ENCODE measurements around the gene SPATS2. TPM values are rescaled to one million over a fixed set of nuclear protein-coding genes. Genes with fewer than 3 reads are reported as not detected.
A peak's percentile ranks its signal among the peaks of the same experiment; 100 is the strongest.
"Not testable (repeated sequence)": the region's sequence is repeated elsewhere in the genome, so short reads cannot be mapped to it uniquely, and the experiment has no call there.

SPATS2 gene
- polyA plus RNA-seq (2012; rRNA removed), result 72.9 and 90.2 TPM in 2 replicates
- polyA plus RNA-seq (2012; cell fraction: cytosol; rRNA removed), result 85.7 and 87.4 TPM in 2 replicates
- 82.4 and 120 TPM in 2 replicates for polyA plus RNA-seq (2012; cell fraction: nucleus; rRNA removed)

GRCh38 chr12:49367381-49368239 is at the start of gene SPATS2:
SPATS2 (plus strand) TSS chr12:49367462; CDS start chr12:49461013, 93,551 bp downstream.
- H3K79me2 ChIP-seq (ENCODE audit: insufficient read depth), result peaks cover 57% of the 10 kb centered on the region
- H3K27ac ChIP-seq (ENCODE audit: low read depth in 2 of 2, low read length in 1 of 2), result peak within 1 kb of the TSS; percentile 90 to 95
- H4K20me1 ChIP-seq (ENCODE audit: insufficient read depth), result peaks cover 37% of the 10 kb centered on the region
- no peaks in the 10 kb centered on the region for H3K27me3 ChIP-seq (ENCODE audit: insufficient read depth)
- H3K9me3 ChIP-seq, result no peaks in the 10 kb centered on the region
- no peaks in the 10 kb centered on the region for H3K9me2 ChIP-seq
- peaks cover 0 to 21% of the 10 kb centered on the region in 2 experiments for H3K36me3 ChIP-seq (replicated peaks in 1 of 2; ENCODE audit: control insufficient read depth in 1 of 2, insufficient read depth in 2 of 2, low read length in 1 of 2)
- H3K4me1 ChIP-seq (ENCODE audit: control insufficient read depth in 1 of 2, insufficient read depth in 2 of 2, low read depth in 1 of 2, low read length in 1 of 2), result peaks cover 3 to 6% of the 10 kb centered on the region in 2 experiments; a peak in 3 of 4 replicates
- H3K4me3 ChIP-seq (ENCODE audit: low read depth in 2 of 2, low read length in 1 of 2), result peak within 1 kb of the TSS; percentile 79 to 91
- WGBS (ENCODE audit: low lambda C conversion rate), result under 1% methylated on average over 44 of the region's 52 CpGs
- ChIA-PET POLR2A (interaction anchor here (0.6 to 1.6 kb wide), 12 partner anchors 8 to 237 kb away, joined by 3 to 11 read pairs (median 4); partner anchors contain the start of genes TROAP and TUBA1B), CTCF (interaction anchor here (0.7 to 16.8 kb wide), 8 partner anchors 10 to 213 kb away, joined by 3 to 617 read pairs (median 15); partner anchors contain the start of genes DNAJC22, KCNH3 and TROAP)
- peak within 1 kb of the TSS; percentile 82 for H3K4me2 ChIP-seq
- peak; percentile 37; the same call in 1 of the 2 replicates for TF ChIP-seq YY1 (IDR thresholded peaks at IDR 0.05; ENCODE audit: low read depth)
- TF ChIP-seq REST (IDR thresholded peaks at IDR 0.05; ENCODE audit: low read depth, low read length), result peak; percentile 65; the same call in 1 of the 2 replicates
- no peak for TF ChIP-seq GABPA (IDR thresholded peaks at IDR 0.05; ENCODE audit: low read depth)
- TF ChIP-seq EP300 (IDR thresholded peaks at IDR 0.05; ENCODE audit: borderline replicate concordance in 1 of 2, low read depth in 1 of 2, low read length in 1 of 2), result peak in 1 of 2 experiments; percentile 24; a peak in 1 of 4 replicates
- peak; percentile 28; the same call in 1 of the 2 replicates for TF ChIP-seq TCF12 (IDR thresholded peaks at IDR 0.05)
- peak; percentile 25; the same call in 1 of the 2 replicates for TF ChIP-seq MXI1 (IDR thresholded peaks at IDR 0.05; ENCODE audit: low read depth, low read length)
- no peak for TF ChIP-seq GATA2 (CRISPR knock-in tag; IDR thresholded peaks at IDR 0.05)
- TF ChIP-seq TEAD4 (IDR thresholded peaks at IDR 0.05; ENCODE audit: borderline replicate concordance, insufficient read depth), result no peak
- peak; percentile 70; the same call in 1 of the 2 replicates for TF ChIP-seq SIN3A (IDR thresholded peaks at IDR 0.05; ENCODE audit: borderline replicate concordance, low read depth, low read length)
- peak; percentile 74 for TF ChIP-seq POLR2AphosphoS5 (IDR thresholded peaks at IDR 0.05; ENCODE audit: low read depth, low read length)
- TF ChIP-seq CHD2 (IDR thresholded peaks at IDR 0.05; ENCODE audit: low read length, partially characterized antibody), result peak; percentile 88
- peak within 1 kb of the TSS; percentile 98 for H3K9ac ChIP-seq
- H2AFZ ChIP-seq (ENCODE audit: low read depth), result peak within 1 kb of the TSS; percentile 77
- DNase-seq, result no peak
- H3F3A ChIP-seq (replicated peaks; ENCODE audit: insufficient read depth), result peaks cover 19% of the 10 kb centered on the region

- peaks cover 0 to 14% of the 10 kb centered on the region in 2 experiments; a peak in 1 of 4 replicates for H3K4me1 ChIP-seq (ENCODE audit: control insufficient read depth in 1 of 2, insufficient read depth in 2 of 2, low read depth in 1 of 2, low read length in 1 of 2)
- H3K79me2 ChIP-seq (ENCODE audit: insufficient read depth), result peaks cover 19% of the 10 kb centered on the region
- H3F3A ChIP-seq (replicated peaks; ENCODE audit: insufficient read depth); H3K27me3 ChIP-seq (ENCODE audit: insufficient read depth); H3K9ac ChIP-seq; H3K27ac ChIP-seq (ENCODE audit: low read depth in 2 of 2, low read length in 1 of 2); DNase-seq; H3K9me2 ChIP-seq; H4K20me1 ChIP-seq (ENCODE audit: insufficient read depth); H3K36me3 ChIP-seq (replicated peaks in 1 of 2; ENCODE audit: control insufficient read depth in 1 of 2, insufficient read depth in 2 of 2, low read length in 1 of 2); POLR2A ChIA-PET; H3K4me3 ChIP-seq (ENCODE audit: low read depth in 2 of 2, low read length in 1 of 2); H3K4me2 ChIP-seq; H2AFZ ChIP-seq (ENCODE audit: low read depth); H3K9me3 ChIP-seq: not testable (repeated sequence)
- WGBS (ENCODE audit: low lambda C conversion rate), result 90% methylated on average over 9 of the region's 9 CpGs
- CTCF ChIA-PET, result interaction anchor here (0.8 to 1.7 kb wide), 4 partner anchors 16 to 31 kb away, joined by 3 to 5 read pairs (median 4); no protein-coding TSS in a partner anchor
These were observed 46.7 kb upstream of the SPATS2 start for GRCh38 chr12:49320411-49321103.
